DMS 273 (cell line): ENCODE results near the gene GLI1.
"Not testable (repeated sequence)": the region's sequence is repeated elsewhere in the genome, so short reads cannot be mapped to it uniquely, and the experiment has no call there.

Experiments
- DNase-seq: peaks from one replicate; lab custom pipeline; 2025; ENCODE audit not compliant: unreplicated experiment; lab: John Stamatoyannopoulos, UW

Gene GLI1

DNA sequence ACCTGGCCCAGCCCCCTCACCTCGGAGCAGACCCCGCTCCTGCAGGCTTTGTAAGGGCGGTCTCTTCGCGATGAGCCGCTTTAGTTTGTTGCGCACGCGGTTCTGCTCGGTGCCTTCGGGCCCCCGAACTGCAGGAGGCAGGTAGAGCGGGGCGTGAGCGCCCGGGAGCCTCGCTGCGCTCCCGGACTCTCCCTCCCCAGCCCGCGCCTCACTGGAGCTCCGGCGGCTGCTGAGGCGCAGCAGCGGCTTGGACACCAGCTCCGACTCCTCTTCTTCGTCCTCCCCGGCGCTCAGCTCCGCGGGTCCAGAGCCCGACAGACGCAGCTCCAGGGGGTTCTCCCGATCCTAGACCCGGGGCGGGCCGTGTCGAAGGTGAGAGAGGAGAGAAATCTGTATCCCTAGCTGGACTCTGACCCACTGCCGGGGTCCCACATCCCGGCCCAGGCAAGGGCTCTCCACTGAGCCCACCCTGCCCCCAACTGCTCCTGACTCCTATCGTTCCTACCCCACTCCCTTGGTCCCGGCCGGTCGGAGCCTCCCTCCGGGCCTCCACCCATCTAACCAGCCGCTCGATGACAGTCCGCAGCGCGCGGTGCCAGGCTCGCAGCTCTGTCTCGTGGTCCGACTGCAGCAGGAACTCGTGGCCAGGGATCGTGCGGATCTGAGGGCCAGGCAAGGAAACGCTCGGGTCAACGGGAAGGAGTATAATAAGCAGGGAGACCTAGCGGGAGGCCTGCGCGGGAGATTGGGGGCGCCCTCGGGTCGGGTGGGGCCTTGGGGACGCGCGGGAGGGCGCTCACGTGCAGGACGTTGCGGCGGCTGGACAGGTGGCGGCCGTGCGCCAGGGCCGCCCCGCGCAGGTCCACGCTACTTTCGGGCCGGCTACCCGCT is 15.9 kb downstream of the GLI1 start:
- peak; percentile 32 for DNase-seq

DNA sequence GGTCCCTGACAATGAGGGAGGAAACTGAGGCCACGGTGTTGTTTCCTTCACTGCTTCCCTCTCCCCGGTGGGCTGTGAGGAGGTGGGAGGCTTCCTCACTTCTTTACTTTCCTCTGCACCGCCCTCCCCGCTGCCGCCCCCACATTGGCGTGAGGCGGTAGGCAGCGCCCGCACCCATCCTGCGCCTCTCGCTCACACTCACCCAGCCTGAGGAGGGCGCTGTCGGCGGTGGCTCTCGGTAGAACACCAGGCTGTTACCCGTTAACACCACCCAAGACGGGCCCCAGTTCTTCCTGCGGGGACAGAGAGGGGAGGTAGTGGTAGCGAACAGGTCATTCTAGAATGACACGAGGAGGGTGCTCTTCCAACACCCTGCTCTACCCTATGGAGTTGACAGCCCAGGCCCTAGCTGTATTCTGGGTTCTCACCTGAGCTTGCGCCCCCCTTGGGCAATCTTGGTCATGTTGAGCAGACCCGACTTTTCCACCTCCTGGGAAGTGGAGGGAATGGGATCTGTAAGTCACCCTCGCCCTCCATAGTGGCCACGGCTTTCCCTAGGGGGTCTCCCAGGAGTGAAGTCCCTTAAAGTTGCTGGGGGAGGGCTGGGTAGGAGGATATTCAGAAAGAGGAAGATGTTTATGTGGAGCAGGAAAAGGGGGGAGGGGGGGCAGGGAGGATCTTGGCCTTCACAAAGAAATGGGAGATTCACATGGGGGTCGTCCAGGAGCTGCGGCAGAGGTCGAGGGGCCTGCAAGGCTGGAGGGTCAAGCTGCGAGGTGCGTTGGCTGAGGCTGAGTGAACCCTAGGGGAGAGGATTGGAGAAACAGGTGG is 16.8 kb downstream of the GLI1 start:
- peak; percentile 32 for DNase-seq

DNA sequence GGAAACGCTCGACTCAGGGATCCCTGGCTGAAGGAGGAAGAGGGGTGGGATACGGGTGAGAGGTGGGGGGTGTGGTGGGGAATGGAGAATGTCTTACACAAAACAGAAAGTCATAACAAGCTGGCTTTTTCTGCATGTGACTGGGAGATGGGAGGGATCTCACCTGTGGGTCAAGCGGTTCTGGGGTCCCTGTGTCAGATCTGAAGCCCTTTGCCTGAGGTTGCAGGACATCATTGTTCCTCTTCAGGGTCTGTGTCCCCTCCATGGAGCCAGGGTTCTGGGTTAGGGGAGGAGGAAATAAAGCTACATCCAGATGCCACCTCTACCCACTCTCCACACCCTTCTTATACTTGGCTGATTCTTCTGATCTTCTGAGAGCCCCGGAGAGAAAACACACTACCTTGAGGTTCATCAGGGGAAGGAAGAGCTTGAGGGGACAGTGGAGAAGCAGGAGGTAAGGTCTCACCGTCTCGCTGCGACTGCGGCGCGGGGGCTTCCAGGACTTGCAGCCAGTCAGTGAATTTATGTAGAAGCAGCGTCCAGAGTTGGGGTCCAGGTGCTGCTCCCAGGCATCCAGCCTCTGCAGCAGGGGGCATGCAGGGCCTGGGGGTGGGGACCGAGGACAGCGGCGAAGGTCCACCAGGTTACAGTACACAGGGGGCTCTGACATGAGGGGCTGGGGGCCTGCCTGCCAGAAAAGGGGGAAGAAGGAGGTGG is 17.6 kb downstream of the GLI1 start:
- no peak for DNase-seq

DNA sequence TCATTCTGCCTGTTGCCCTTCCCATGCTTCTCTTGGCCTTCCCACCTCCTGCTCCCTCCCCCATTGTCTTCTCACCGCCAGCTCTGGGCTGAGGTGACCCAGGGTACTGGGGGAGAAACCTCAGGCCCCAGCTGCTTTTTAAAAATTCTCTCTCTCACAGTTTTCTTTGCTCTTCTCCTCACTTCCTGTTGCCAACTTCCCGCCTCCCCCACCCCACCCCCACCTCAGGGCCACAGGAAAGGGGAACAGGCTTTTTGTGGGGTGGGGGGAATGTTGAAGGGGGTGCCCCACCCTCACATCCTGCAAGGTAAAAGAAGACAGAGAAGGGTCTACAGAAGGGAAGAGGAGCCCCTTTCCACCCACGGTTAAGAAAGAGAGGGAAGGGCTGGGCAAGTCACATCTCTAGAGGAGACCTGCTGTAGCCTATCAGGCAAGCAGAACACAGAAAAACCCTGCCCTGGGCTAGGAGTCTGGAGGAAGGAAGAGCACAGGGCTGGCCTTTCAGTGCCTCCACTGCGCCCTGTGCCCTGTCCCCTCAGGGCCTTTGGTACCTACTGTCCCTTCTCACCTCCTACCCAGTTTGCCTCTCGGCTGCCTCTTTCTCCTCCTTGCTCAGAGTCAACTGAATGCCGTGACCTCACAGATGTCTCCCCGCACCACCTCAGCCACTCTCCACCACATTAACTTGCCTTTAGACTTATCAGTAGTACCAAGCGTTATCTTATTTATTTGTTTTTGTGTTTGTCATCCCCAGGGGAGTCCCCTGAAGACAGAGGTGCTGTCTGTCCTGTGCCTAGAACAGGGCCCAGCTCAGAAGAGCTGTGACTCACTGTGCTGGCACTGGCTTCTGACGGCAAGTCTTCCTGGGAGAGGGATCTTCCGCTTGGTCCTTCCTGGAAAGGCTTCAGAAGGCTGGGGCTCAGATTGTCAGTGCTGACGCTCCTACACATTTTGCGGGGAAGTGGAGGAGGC is 18.4 kb downstream of the GLI1 start:
- DNase-seq: no peak

DNA sequence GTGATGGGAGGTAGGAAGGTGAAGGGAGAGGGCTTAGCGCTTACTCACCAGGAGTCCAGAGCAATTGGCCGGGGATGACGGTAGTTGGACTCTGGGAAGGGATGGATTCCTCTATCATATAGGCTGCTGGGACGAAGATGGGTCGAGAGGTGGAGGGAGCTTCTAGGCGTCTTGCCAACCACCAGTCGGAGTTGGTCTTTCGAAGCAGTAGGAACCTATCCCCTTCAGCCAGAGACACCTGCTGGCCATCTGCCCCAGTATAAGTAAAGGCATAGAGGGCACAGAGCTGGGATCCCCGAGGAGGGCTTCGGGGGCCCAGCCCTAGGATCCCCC is 19.4 kb downstream of the GLI1 start:
- DNase-seq: peak; percentile 22

DNA sequence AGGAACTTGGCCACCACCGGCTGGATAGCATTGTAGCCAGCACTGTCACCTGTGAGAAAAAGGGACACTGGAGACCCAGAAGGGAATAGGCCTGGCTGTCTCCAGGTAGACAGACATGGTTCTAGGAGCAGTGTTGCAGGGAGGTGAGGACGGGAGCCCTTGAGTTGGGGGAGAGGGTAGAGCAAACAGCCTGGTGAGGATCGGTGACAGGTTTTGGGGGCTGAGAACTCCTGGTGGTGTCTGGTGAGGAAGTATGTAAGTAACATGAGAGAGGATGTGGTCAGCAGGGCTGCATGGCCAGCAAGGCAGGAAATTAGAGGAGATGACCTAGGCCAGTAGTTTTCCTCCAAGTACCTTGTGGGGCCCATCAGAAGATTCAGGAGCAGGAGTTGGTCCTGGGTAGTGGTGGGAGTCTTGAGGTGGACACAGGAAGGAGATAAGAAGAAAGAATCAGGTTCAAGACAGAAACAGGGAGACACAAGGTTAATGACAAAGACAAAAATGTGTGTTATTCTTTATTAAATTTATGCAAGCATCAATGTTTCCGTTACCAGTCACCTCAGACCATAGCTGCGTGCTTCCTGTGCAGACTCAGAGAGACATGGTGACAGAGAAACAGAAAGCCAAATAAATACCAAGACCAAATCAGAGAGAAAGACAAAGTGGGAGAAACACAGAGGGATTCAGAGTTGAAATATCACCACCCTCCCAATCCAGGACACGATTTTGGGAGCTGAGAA is 20.0 kb downstream of the GLI1 start, which contains the start of gene ARHGAP9:
Gene ARHGAP9, minus strand, starts transcription at position 491 of the 740 bp plus-strand sequence. Its CDS starts 460 bp downstream, at position 31.
- no peak for DNase-seq

DNA sequence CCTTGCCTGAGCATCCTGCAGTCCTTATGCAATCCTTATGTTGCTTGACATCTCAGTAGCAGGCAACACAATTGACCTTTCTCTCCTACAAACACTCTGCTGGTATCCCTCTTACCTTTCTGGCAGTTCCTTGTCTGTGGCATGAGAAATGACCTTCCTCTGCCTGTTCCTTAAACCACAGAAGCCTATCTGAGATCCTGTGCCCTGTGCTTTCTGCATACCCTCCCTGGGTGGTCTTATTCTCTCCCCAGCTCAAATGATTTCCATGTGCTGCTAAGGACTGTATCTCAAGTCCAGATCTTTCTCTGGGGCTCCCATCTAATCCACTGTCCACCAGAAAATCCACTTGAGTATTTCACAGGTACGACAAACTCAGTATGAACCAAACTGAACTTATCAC is 22.1 kb downstream of the GLI1 start:
- DNase-seq: no peak

DNA sequence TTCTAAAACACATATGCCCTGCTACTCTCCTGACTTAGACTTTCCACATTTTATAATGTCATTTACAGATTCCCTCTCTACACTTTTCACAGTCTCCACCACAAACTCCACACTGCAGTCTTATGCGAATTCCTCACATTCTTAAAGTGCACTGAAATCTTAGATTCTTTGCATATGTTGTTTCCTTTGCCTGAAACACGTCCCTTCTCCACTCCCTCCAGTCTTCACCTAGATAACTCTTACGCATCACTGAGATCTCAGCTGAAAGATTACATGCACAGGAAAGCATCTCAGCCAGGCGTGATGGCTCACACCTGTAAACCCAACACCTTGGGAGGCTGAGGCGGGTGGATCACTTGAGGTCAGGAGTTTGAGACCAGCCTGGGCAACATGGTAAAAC is 23.9 kb downstream of the GLI1 start:
- DNase-seq: no peak

DNA sequence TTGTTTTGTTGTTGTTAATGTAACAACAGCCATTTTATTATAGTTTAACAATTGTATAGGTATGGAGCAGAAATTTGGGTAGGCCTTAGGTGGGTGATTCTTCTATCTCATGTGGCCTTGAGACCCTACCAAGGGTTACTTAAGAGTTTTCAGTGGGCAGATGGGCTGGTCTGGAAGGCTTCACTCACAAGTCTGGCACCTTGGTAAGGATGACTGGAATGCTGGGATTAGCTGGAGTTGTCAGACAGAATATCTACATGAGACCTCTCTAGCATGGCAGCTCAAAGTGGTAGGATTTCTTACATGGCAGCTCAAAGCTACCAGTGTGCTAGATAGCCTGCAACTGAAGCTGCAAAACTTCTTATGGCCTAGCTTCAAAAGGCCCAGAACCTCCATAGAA is 26.1 kb downstream of the GLI1 start:
- DNase-seq: no peak

DNA sequence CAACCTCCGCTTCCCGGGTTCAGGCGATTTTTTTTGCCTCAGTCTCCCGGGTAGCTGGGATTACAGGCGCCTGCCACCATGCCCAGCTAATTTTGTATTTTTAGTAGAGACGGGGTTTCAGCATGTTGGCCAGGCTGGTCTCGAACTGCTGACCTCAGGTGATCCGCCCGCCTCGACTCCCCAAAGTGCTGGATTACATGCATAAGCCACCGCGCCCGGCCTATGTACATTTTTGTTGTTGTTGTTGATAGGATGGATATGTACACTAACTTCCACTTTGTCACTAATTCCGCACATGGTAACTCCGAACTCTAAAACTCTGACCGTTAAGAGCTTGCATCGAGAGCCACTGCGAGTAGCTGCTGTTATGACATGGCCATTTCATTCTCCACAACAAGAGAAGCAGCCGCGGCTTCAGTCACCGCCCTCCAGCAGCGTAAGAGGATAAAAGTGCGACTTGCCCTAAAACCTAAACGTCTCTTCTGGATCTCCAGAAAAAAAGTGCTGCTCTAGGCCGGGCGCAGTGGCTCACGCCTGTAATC is 27.5 kb downstream of the GLI1 start:
- DNase-seq: no peak

DNA sequence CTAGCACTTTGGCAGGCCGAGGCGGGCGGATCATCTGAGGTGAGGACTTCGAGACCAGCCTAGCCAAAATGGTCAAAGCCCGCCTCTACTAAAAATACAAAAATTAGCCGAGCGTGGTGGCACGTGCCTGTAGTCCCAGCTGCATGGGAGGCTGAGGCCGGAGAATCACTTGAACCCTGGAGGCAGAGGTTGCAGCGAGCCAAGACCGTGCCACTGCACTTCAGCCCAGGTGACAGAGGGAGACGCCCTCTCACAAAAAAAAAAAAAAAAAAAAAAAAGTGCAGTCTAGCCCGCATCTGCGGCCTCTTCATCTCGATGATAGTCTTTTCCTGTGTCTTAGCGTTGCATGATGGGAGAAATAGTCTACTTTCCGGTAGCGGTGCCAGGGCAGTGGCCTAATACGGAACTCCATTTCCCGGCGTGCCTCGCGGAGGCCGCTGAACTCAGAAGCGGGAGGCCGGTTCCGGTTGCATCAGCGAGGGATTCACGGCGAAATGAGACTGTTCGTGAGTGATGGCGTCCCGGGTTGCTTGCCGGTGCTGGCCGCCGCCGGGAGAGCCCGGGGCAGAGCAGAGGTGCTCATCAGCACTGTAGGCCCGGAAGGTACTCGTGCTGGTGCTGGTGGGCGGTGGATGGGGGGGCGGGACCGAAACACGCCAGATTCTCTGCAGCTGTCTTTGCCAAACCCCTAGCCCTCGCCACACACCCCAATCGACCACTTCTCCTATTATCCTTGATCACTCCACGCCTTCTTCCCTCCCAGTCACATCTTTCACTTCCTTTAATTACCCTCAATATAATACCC is 28.2 kb downstream of the GLI1 start, which contains the start of gene MARS1:
Gene MARS1, plus strand, starts transcription at position 472 of the 805 bp plus-strand sequence. Its CDS starts 23 bp downstream, at position 495.
- DNase-seq: peak; percentile 97

DNA sequence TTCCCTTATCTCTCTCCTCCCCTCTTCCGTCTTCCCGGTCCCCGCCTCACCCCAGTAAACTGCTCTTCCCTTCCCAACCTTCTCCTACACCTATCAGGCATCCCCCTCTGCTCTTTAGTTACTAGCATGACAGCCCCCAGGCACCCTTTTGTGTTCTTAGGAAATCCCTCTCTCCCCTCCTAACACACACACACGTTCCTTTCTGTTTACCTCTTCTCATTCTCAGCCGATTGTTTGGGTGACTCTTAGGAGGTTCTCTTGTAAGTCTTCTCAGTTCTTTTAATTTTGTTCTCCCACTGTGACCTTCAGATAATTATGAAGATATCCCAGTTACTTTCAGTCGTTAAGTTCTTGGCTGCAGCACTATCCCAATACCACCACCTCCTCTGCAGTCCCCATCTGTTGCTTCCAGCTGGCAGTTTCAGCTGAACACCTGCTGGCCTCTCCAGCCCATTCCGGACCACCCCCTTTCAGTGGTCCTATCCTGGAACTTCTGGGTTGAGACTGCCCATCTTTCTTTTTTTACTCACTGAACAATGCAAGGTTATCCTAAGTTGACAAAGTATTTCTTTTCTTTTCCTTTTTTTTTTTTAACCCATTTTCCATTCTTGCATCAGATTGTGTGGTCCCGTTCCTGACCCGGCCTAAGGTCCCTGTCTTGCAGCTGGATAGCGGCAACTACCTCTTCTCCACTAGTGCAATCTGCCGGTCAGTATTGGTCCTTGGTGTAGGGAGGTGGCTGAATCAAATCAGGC is 29.0 kb downstream of the GLI1 start:
- DNase-seq: peak; percentile 83

DNA sequence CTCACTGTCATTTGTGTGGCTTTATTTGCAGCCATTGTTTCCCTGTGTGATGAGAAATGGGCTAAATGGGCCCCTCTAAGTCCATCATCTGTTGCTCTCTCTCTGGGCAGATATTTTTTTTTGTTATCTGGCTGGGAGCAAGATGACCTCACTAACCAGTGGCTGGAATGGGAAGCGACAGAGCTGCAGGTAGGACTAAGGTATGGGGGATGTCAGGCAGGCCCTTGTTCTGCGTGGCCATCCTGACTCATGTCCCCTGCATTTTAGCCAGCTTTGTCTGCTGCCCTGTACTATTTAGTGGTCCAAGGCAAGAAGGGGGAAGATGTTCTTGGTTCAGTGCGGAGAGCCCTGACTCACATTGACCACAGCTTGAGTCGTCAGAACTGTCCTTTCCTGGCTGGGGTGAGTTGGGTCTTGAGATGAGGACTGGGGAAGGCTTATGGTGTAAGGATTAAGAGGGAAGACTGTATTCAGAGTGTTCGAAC is 29.6 kb downstream of the GLI1 start:
- DNase-seq: no peak

DNA sequence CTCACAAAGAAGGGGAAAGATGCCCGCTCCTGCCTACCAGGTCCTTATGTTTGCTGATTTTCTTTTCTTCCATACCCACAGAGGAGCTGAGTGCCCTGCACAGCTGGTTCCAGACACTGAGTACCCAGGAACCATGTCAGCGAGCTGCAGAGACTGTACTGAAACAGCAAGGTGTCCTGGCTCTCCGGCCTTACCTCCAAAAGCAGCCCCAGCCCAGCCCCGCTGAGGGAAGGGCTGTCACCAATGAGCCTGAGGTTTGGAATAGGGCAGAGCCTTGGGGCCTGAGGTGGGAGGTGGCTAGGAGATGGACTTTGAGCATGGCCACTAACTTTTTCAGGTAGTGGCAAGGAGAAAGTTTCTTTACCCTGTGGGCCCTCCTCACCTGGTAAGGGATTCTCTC is 30.5 kb downstream of the GLI1 start:
- DNase-seq: no peak

DNA sequence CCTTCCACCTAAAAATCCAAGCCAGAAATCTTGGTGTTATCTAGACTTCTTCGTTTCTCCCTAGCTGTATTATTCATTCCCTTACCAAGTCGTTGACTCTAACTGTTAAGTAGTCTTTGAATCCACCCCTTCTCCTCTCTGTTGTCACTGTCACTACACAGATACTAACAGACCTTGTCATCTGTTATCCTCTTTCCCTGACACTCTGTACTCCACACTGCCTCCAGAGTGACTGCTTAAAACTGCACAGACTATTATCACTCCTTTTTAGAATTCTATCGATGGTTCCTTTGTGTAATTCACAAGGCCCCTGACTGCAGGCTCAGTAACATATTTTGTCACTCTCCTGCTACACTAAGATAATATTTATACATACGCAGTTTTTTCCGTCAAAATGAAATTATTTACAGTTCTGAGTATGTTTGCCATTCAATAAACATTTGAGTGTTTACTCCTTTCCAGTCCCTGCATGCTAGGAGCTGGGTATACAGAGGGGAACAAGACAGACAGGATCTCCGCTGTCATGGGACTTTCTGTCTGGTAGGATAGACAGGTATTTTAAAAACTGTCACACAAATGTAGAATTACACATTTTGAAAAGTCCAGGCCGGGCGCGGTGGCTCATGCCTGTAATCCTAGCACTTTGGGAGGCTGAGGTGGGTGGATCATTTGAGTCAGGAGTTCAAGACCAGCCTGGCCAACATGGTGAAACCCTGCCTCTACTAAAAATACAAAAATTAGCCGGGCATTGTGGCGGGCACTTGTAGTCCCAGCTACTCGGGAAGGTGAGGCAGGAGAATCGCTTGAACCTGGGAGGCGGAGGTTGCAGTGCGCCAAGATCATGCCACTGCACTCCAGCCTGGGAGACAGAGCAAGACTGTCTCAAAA is 32.1 kb downstream of the GLI1 start:
- DNase-seq: peak; percentile 15

DNA sequence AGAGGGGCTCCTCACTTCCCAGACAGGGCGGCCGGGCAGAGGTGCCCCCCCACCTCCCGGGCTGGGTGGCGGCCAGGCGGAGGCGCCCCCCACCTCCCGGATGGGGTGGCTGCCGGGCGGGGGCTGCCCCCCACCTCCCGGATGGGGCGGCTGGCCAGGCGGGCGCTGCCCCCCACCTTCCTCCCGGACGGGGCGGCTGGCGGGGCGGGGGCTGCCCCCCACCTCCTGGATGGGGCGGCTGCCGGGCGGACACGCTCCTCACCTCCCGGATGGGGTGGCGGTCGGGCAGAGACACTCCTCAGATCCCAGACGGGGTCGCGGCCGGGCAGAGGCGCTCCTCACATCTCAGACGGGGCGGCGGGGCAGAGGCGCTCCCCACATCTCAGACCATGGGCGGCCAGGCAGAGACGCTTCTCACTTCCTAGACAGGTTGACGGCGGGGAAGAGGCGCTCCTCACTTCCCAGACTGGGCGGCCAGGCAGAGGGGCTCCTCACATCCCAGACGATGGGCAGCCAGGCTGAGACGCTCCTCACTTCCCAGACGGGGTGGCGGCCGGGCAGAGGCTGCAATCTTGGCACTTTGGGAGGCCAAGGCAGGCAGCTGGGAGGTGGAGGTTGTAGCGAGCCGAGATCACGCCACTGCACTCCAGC is 35.6 kb downstream of the GLI1 start:
- DNase-seq: not testable (repeated sequence)
